Mesodermal cell (in vitro differentiated cells): ENCODE measurements around the gene GATAD2A.

ENCODE experiments used
- H3K27ac ChIP-seq: 2 replicates; pipeline ENCODE4 v1.7.0; 2013; ENCODE audit warnings: mild to moderate bottlenecking, low read depth, low read length, moderate library complexity; ENCODE audit not compliant: severe bottlenecking
- H3K36me3 ChIP-seq: 2 replicates; pipeline ENCODE4 v1.7.1; 2013; ENCODE audit warnings: mild to moderate bottlenecking, low read length, moderate library complexity; ENCODE audit not compliant: control insufficient read depth, insufficient read depth
- H3K4me1 ChIP-seq: one replicate; pipeline ENCODE4 v1.7.1; 2013; ENCODE audit warnings: mild to moderate bottlenecking, low read length; ENCODE audit not compliant: insufficient read depth, control insufficient read depth, poor library complexity, severe bottlenecking
- H3K4me3 ChIP-seq: 2 replicates; pipeline ENCODE4 v1.7.0; 2013; ENCODE audit warnings: low read length, control low read depth, mild to moderate bottlenecking; ENCODE audit not compliant: insufficient read depth, poor library complexity, severe bottlenecking; ENCODE audit errors: extremely low read depth
- H3K9me3 ChIP-seq: 2 replicates; pipeline ENCODE4 v1.7.1; 2013; ENCODE audit warnings: mild to moderate bottlenecking, low read length, moderate library complexity; ENCODE audit not compliant: control insufficient read depth
- WGBS, 2 experiments: methylation state at CpG; one replicate each; pipeline ENCODE4 v1.1.5; 2013; ENCODE audit warnings: missing lambda C conversion rate in 2 of 2; ENCODE audit not compliant: insufficient coverage in 2 of 2; 5-methylcytosine and 5-hydroxymethylcytosine counted together

GATAD2A gene

DNA sequence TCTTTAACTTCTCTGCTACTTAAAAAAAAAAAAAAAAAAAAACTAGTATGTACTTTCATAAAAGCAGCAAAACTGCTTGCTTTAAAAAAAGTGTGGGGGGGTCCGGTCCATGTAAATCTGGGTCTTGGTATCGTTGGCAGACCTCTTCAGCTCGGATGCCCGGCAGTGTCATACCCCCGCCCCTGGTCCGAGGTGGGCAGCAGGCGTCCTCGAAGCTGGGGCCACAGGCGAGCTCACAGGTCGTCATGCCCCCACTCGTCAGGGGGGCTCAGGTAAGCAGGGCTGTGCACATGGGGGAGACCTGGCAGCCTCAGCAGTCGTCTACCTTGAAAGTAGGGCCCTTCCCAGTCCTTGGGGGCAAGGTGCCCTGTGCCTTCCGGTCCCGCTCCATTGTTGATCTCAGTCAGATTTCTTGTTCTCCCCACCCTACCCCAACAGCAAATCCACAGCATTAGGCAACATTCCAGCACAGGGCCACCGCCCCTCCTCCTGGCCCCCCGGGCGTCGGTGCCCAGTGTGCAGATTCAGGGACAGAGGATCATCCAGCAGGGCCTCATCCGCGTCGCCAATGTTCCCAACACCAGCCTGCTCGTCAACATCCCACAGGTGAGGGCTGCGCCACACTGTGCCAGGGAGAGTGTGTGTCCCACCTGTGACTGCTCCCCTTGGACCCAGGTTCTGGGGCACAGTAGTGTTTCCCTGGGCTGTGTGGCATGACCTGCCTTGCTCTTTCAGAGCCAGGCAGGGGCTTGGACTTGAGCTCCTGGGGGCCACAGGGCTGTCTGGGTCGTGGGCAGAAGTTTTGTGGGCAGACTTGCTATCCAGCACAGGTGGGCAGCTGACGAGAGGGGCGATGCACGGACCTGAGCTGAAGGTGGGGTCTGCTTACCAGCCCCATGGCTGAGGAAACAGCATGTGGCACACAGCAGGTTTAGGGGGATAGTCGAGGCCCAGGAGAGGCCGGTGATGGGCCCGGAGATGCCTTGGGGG is 90.4 kb downstream of the GATAD2A start:
- H3K4me3 ChIP-seq: no peak overlapping the region
- H3K36me3 ChIP-seq: peaks cover 98% of the 10 kb centered on the region

GRCh38 chr19:19498255-19498991 is 92.9 kb downstream of the GATAD2A start:
- H3K4me1 ChIP-seq: no peaks in the 10 kb centered on the region
- WGBS, 2 experiments: 93 to 97% methylated on average over 21 to 28 of the region's 33 CpGs
- H3K27ac ChIP-seq: no peak overlapping the region
- H3K4me3 ChIP-seq: no peak overlapping the region
- H3K36me3 ChIP-seq: peaks cover 98% of the 10 kb centered on the region
- H3K9me3 ChIP-seq: no peaks in the 10 kb centered on the region

More for the DNA sequence above, 90.4 kb downstream of the GATAD2A start:
- no peak overlapping the region for H3K27ac ChIP-seq
- WGBS, 2 experiments: 95 to 97% methylated on average over 26 to 28 of the region's 30 CpGs
- H3K9me3 ChIP-seq: no peaks in the 10 kb centered on the region
- H3K4me1 ChIP-seq: no peaks in the 10 kb centered on the region

DNA sequence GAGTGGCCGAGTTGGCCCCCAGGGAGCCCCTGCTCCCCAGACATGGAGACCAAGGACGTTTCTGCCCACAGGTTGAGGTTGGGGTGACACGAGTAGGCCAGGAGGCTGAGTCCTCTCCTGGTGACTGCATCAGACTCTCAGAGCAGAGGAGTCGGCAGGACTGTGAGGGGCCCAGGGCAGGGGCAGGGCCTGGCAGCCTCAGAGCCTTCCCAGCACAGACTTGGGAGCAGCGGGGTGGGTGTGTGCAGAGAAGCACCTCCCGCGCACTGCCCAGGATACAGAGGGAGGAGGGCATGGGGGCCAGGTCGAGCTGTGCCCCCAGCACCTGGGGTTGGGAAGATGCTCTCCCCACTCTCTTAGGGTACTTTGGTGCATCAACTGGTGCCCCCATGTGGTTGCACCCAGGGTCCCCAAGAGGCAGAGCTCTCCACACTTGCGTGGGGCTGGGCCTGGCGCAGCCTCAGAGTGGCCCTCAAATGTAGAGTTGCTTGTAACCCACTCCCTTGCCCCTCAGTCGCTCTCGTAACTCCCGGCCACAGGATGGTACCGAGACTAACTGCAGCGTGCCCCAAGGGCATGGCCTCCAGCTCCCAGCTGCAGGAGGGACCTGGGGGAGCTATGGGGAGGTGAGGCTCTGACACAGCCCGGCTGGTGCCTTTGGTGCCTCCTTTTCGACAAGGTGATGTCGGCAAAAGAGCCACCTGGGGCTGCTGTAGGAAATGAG is 94.0 kb downstream of the GATAD2A start:
- Histone ChIP-seq H3K9me3 (no peaks in the 10 kb centered on the region), H3K4me3 (no peak overlapping the region), H3K4me1 (no peaks in the 10 kb centered on the region), H3K36me3 (peaks cover 99% of the 10 kb centered on the region), H3K27ac (no peak overlapping the region)
- WGBS, 2 experiments: 92 to 96% methylated on average over 14 of the region's 18 CpGs

- no peak overlapping the region for H3K4me3 ChIP-seq
- no peaks in the 10 kb centered on the region for H3K9me3 ChIP-seq
- H3K4me1 ChIP-seq: no peaks in the 10 kb centered on the region
- no peak overlapping the region for H3K27ac ChIP-seq
- 96 to 97% methylated on average over 33 to 34 of the region's 34 CpGs for WGBS, 2 experiments
- peaks cover 99% of the 10 kb centered on the region for H3K36me3 ChIP-seq
Measured at GRCh38 chr19:19500975-19501644, 95.6 kb downstream of the GATAD2A start.

- Histone ChIP-seq H3K36me3 (peaks cover 98% of the 10 kb centered on the region), H3K27ac (no peak overlapping the region), H3K4me3 (no peak overlapping the region), H3K9me3 (no peaks in the 10 kb centered on the region), H3K4me1 (no peaks in the 10 kb centered on the region)
- 95 to 98% methylated on average over 25 of the region's 26 CpGs for WGBS, 2 experiments
Measured at GRCh38 chr19:19501798-19502197, 96.3 kb downstream of the GATAD2A start.

DNA sequence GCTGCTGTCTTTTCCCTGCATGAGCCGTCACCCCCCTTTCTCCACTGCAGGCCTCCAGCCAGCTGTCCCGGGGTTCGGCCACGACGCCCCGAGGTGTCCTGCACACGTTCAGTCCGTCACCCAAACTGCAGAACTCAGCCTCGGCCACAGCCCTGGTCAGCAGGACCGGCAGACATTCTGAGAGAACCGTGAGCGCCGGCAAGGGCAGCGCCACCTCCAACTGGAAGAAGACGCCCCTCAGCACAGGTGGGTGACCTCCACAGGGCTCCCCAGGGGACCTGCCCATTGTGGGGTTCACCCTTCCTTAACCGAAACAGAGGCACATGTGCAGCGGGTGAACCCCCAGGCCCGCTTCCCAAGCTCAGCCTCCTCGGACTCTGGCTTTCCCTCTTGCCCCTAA is 96.8 kb downstream of the GATAD2A start:
- 98 to 99% methylated on average over 18 to 19 of the region's 19 CpGs for WGBS, 2 experiments
- Histone ChIP-seq H3K36me3 (peaks cover 96% of the 10 kb centered on the region), H3K4me3 (no peak overlapping the region), H3K9me3 (no peaks in the 10 kb centered on the region), H3K27ac (no peak overlapping the region), H3K4me1 (no peaks in the 10 kb centered on the region)

GRCh38 chr19:19502808-19503602 is 97.5 kb downstream of the GATAD2A start:
- no peak overlapping the region for H3K27ac ChIP-seq
- H3K36me3 ChIP-seq: peaks cover 96% of the 10 kb centered on the region
- WGBS, 2 experiments: 94 to 97% methylated on average over 15 to 18 of the region's 18 CpGs

GRCh38 chr19:19504754-19505668 is 99.5 kb downstream of the GATAD2A start:
- no peaks in the 10 kb centered on the region for H3K9me3 ChIP-seq
- H3K36me3 ChIP-seq: peaks cover 80% of the 10 kb centered on the region
- H3K4me3 ChIP-seq: no peak overlapping the region
- H3K27ac ChIP-seq: no peak overlapping the region
- WGBS, 2 experiments: 96 to 97% methylated on average over 18 to 20 of the region's 23 CpGs
- H3K4me1 ChIP-seq: no peaks in the 10 kb centered on the region

More at GRCh38 chr19:19502808-19503602, 97.5 kb downstream of the GATAD2A start:
- H3K9me3 ChIP-seq: no peaks in the 10 kb centered on the region
- H3K4me1 ChIP-seq: no peaks in the 10 kb centered on the region
- H3K4me3 ChIP-seq: no peak overlapping the region
